Stimulated activated CD4-positive, alpha-beta T cell treated with anti-CD3 and anti-CD28 coated beads, Interleukin-2, amount 100 ng/mL, for 48 hours (primary cell): ENCODE results near the gene EDN3.

ENCODE experiments used
- DNase-seq, 2 donors: peaks; one replicate each; pipeline ENCODE4 v3.0.0-alpha.2; 2020

The EDN3 gene

DNA sequence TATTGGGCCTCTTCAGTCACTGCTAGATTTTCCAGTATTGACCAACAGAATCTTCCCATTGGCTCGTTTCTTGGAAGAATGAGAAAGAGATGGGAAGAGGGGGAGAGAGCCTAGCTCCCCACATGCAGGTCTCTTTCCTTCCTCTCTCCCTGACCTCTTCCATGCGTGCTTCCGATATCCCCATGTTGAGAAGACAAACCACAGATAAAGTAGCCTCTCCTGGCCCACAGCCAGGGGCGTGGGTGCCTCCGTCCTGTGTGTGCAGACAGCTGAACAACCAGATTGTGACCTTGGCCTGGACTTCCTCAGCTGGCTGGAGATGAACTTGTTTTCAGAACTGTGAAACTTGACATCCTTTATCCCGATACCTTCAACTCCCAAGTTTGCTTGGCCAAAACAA is 71.0 kb downstream of the EDN3 start:
- no peak for DNase-seq

DNA sequence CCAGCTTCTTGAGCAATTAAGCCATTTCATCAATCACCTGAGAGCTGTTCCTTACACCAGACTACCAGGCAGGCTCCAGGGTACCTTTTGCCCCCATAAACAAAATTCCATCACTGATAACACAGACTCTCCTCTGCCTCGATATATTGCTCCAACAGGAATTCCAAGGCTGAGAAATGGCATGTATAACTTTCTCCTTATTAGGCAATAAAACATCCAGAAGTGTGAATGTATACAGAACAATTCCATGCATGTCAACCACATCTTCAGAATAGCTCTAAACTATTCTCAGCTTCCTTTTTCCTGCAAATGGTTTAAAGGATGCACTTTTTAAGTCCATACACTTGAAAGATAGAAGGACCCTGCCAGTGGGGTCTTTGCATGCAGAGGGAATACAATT is 73.8 kb downstream of the EDN3 start:
- no peak for DNase-seq

DNA sequence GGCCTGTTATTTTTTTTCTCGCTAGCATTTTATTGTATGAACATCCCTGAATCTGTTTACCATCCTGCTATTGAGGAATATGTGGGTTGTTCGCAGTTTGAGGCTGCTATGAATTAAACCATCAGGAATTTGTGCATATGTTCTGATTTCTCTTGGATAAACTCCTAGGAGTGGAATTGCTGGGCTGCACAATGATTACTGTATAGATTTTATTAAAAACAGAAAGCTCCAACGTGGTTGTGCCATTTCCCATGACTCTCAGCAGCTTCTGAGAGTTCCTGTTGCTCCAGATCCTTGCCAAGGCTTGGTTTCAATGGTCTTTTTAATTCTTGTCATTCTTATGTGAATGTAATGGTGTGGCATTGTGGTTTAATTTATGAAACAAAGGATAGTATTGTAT is 75.1 kb downstream of the EDN3 start:
- DNase-seq: no peak
